IPS DF 19.7 (cell line): Measurements from ENCODE around the gene MDC1.
"Not testable (repeated sequence)": the region's sequence is repeated elsewhere in the genome, so short reads cannot be mapped to it uniquely, and the experiment has no call there.

ENCODE experiments used
- DNase-seq: peaks from one replicate; pipeline ENCODE4 v3.0.0-alpha.2; 2013; ENCODE audit warnings: low read depth, low spot score

MDC1 gene

GRCh38 chr6:30683183-30683979 is 33.7 kb downstream of the MDC1 start:
- no peak for DNase-seq

GRCh38 chr6:30682143-30683117 is 34.7 kb downstream of the MDC1 start:
- no peak for DNase-seq

- no peak for DNase-seq
Measured at GRCh38 chr6:30681766-30682142, 35.3 kb downstream of the MDC1 start.

- DNase-seq = no peak
Measured at GRCh38 chr6:30679765-30680535, 37.1 kb downstream of the MDC1 start.

- DNase-seq = no peak
Measured at GRCh38 chr6:30678964-30679726, 37.9 kb downstream of the MDC1 start.

GRCh38 chr6:30676660-30677285 is 40.3 kb downstream of the MDC1 start:
- DNase-seq = no peak

GRCh38 chr6:30672445-30673253 is 44.4 kb downstream of the MDC1 start, which contains the start of gene DHX16:
DHX16 (minus strand) TSS chr6:30673006; CDS start chr6:30672841, 165 bp downstream.
- peak; percentile 95 for DNase-seq

GRCh38 chr6:30670760-30671527 is 46.1 kb downstream of the MDC1 start:
- no peak for DNase-seq

GRCh38 chr6:30666300-30666699 is 50.8 kb downstream of the MDC1 start:
- not testable (repeated sequence) for DNase-seq

- DNase-seq = no peak
Measured at GRCh38 chr6:30664994-30665767, 51.9 kb downstream of the MDC1 start.

- DNase-seq = not testable (repeated sequence)
Measured at GRCh38 chr6:30657922-30658321, 59.2 kb downstream of the MDC1 start.

- DNase-seq = no peak
Measured at GRCh38 chr6:30657454-30657853, 59.6 kb downstream of the MDC1 start.

GRCh38 chr6:30656513-30656912 is 60.6 kb downstream of the MDC1 start:
- DNase-seq = no peak

GRCh38 chr6:30655743-30656094 is 61.4 kb downstream of the MDC1 start:
- DNase-seq = no peak

GRCh38 chr6:30654798-30655742 is 62.0 kb downstream of the MDC1 start:
- DNase-seq = no peak

GRCh38 chr6:30651143-30651542 is 65.9 kb downstream of the MDC1 start:
- no peak for DNase-seq
